ENCODE data around the gene LRRC8B.

LRRC8B gene

DNA sequence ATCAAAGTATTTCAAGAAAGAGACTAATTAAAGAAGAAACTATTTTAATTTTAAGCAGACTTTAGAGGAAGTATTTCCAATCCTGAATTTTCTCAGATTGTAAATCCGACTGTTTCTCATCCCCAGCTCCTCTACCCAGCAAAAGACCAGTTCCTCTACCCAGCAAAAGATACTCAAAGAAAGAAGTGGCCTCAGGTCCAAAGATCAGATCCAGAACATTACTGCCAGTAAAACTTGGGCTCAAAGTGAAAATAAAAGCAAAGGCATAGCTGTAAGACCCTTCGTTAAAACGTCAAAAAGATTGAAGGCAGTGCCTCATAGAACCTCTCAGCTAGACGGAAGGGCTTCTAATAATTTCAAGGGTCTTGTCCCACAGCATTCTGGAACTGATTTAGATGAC is 50.0 kb downstream of the LRRC8B start:
- no peak overlapping the region for H3K4me3 ChIP-seq (ENCODE audit: low read depth, low read length)
- TF ChIP-seq, protein P1, sequence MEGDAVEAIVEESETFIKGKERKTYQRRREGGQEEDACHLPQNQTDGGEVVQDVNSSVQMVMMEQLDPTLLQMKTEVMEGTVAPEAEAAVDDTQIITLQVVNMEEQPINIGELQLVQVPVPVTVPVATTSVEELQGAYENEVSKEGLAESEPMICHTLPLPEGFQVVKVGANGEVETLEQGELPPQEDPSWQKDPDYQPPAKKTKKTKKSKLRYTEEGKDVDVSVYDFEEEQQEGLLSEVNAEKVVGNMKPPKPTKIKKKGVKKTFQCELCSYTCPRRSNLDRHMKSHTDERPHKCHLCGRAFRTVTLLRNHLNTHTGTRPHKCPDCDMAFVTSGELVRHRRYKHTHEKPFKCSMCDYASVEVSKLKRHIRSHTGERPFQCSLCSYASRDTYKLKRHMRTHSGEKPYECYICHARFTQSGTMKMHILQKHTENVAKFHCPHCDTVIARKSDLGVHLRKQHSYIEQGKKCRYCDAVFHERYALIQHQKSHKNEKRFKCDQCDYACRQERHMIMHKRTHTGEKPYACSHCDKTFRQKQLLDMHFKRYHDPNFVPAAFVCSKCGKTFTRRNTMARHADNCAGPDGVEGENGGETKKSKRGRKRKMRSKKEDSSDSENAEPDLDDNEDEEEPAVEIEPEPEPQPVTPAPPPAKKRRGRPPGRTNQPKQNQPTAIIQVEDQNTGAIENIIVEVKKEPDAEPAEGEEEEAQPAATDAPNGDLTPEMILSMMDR (IDR thresholded peaks at IDR 0.05; ENCODE audit: borderline replicate concordance, insufficient read depth, low read depth, low read length) = no peak

DNA sequence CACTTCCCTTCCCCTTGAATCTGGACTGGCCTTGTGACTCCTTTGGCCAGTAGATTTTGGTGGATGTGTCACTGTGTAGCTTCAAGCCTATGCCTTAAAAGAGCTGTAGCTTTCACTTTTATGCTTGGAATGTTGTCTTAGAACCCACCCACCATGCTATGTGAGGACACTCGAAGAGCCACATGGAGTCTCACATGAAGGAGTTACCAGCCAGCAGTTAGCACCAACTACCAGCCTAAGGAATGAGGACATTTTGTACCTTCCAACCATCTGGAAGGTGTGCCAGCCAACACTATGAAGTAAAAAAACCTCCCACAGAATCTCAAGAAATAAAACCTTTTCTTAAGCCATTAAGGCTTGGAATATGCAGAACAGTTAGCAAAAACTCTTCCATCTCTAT is 50.6 kb downstream of the LRRC8B start:
- TF ChIP-seq, protein P1 (IDR thresholded peaks at IDR 0.05; ENCODE audit: borderline replicate concordance, insufficient read depth, low read depth, low read length) = no peak
- H3K4me3 ChIP-seq (ENCODE audit: low read depth, low read length) = no peak overlapping the region

DNA sequence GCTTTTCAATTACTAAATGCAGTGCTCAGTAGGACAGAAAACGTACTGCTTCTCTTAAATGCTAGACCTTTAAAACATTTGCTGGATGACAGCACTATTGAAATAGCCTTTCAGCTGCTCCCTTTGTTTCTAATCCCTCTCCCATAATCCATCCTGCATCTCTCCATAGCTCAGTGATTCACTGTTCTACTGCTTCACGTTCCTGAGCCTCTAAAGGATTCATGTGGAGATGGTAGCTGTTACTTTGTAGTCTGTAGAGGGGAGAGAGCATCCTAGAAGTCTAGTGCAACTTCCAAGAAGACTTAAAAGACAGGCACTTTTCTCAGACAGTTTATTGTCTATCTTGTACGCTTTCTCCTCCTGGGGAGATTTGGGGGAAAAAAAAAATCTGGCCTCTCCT is 51.4 kb downstream of the LRRC8B start:
- TF ChIP-seq, protein P1 (IDR thresholded peaks at IDR 0.05; ENCODE audit: borderline replicate concordance, insufficient read depth, low read depth, low read length) = no peak
- H3K4me3 ChIP-seq (ENCODE audit: low read depth, low read length) = no peak overlapping the region

DNA sequence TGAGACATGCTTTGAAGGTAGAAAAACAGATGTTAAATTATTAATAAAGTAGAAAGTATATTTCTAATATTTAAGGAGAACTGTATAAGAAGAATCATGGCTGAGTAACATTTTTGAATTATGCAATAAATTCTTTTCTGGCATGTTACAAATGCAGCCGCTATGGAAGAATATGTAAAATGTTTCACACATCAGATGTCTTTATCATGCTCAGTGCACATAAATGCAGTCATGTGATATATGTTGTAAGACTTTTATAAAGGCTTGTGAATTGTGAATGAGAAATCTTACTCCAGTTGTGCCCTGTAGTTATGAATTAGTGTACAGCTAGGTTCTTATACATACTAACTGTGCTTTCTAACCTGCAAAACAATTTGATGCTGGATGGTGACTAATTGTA is 53.5 kb downstream of the LRRC8B start:
- TF ChIP-seq, protein P1 (IDR thresholded peaks at IDR 0.05; ENCODE audit: borderline replicate concordance, insufficient read depth, low read depth, low read length) = no peak
- no peak overlapping the region for H3K4me3 ChIP-seq (ENCODE audit: low read depth, low read length)

DNA sequence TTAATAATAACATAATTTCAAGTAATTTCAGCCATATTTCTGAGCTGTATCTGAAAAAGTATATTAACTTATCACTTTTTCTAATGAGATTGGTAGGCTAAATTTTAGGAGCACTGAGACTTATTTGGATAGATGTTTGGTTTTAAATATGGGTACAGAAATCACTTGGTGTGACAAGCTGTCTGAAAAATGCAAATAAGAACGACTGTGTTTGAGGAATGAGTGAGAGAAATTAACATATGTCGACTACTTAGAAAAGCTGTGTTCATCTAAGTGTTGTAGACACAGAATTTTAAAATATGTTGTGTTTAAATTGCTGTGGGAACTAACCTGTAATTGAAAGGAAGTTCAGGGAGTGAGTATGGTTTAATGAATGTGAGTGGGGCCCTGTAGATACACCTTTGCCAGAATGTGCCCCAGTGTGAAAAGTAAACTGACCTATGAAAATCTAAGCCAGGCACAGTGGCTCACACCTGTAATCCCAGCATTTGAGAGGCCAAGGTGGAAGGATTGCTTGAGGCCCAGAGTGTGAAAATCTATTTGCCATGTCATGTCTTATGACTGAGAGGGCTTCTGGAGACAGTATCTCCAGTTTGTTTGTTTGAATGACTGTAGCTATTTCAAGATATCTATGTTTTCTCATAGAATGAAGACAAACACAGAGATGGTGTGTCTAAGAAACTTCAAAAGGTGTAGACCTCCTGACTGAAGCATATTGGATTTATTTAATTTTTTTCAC is 54.5 kb downstream of the LRRC8B start:
- TF ChIP-seq, protein P1 (IDR thresholded peaks at IDR 0.05; ENCODE audit: borderline replicate concordance, insufficient read depth, low read depth, low read length) = no peak
- H3K4me3 ChIP-seq (ENCODE audit: low read depth, low read length) = no peak overlapping the region

DNA sequence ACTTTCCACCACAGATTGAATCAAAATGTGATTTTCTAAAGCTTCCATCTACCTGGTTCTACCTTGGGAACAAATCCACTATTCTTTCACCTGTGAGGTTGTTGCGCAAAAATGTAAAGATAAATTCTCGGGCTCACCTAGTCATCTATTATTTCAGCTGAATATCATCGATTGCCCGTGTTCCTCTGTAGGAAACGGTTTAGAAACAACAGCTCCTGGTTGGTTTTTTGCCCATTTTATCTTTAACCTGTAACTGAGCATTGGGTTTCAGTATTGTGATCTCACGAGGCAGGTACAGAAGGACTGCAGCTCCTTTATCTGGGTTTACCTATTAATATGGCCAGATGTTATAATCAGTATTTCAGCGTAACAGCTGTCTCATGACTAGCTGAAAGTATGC is 55.4 kb downstream of the LRRC8B start:
- TF ChIP-seq, protein P1 (IDR thresholded peaks at IDR 0.05; ENCODE audit: borderline replicate concordance, insufficient read depth, low read depth, low read length) = no peak

DNA sequence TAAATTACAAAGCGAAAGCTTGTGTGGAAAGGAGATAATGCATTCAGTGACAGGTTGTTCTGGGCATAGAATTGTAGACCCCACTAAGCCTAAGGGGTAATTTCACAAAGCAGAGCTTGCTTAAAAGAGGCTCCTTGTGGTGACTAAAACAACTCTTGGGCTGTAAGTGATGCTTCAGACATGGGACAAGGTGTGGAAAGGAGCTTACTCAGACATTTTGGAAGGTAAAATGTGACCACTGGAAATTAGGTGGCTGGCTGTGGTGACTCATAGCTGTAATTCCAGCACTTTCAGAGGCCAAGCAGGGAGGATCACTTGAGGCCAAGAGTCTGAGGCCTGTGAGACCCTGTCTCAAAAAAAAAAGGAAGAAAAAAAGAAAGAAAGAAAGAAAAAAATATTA is 57.2 kb downstream of the LRRC8B start:
- no peak overlapping the region for H3K4me3 ChIP-seq (ENCODE audit: low read depth, low read length)
- TF ChIP-seq, protein P1 (IDR thresholded peaks at IDR 0.05; ENCODE audit: borderline replicate concordance, insufficient read depth, low read depth, low read length) = no peak

More for the DNA sequence above, 55.4 kb downstream of the LRRC8B start:
- H3K4me3 ChIP-seq (ENCODE audit: low read depth, low read length) = no peak overlapping the region
